ENCODE data around the gene PPTC7.

PPTC7 gene

DNA sequence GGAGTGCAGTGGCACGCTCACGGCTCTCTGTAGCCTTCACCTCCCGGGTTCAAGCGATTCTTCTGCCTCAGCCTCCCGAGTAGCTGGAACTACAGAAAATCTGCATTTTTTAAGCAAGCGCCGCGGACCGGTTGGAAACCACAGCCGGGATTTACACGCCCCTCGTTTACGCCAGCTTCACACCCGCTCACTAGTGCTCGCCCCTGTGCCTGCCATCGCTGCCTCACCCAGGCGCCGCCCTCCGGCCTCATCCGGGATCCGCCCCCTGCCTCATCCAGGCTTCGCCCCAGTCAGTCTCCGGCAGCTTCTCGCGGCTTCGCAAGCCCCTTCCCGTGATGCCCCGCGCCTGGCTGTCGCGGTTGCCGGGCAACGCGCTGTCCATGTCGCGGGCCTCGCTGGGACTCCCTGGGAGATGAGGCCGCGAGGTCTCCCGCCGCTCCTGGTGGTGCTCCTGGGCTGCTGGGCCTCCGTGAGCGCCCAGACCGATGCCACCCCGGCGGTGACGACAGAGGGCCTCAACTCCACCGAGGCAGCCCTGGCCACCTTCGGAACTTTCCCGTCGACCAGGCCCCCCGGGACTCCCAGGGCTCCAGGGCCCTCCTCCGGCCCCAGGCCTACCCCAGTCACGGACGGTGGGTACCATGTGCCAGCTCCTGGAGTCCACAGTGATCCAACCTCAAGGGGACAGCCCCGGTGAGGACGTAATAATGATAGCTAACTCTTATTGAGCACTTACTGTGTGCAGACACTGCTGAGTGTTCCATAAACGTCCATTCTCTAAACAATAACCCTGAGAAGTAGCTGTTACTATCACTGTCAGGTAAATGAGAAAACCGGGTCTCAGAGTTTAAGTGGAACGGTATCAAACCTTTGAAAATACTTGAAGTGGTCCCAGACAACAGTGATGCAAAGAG is 30.9 kb upstream of the PPTC7 start, which contains the start of gene TCTN1 (continued):
- TF ChIP-seq, protein P1, sequence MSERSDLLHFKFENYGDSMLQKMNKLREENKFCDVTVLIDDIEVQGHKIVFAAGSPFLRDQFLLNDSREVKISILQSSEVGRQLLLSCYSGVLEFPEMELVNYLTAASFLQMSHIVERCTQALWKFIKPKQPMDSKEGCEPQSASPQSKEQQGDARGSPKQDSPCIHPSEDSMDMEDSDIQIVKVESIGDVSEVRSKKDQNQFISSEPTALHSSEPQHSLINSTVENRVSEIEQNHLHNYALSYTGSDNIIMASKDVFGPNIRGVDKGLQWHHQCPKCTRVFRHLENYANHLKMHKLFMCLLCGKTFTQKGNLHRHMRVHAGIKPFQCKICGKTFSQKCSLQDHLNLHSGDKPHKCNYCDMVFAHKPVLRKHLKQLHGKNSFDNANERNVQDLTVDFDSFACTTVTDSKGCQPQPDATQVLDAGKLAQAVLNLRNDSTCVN (tag by site-specific recombination; optimal IDR thresholded peaks at IDR 0.05), result peak; percentile 67
- TF ChIP-seq, protein P2, sequence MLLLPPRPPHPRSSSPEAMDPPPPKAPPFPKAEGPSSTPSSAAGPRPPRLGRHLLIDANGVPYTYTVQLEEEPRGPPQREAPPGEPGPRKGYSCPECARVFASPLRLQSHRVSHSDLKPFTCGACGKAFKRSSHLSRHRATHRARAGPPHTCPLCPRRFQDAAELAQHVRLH (tag by site-specific recombination; IDR thresholded peaks at IDR 0.05), result 0 out of 2 replicates have a peak, but pooled peaks have one; percentile 67
- TF ChIP-seq ZBTB20 (tag by site-specific recombination; IDR thresholded peaks at IDR 0.05), result peak; percentile 60
- TF ChIP-seq, protein P3, sequence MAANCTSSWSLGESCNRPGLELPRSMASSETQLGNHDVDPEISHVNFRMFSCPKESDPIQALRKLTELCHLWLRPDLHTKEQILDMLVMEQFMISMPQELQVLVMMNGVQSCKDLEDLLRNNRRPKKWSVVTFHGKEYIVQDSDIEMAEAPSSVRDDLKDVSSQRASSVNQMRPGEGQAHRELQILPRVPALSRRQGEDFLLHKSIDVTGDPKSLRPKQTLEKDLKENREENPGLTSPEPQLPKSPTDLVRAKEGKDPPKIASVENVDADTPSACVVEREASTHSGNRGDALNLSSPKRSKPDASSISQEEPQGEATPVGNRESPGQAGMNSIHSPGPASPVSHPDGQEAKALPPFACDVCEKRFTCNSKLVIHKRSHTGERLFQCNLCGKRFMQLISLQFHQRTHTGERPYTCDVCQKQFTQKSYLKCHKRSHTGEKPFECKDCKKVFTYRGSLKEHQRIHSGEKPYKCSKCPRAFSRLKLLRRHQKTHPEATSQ (tag by site-specific recombination; IDR thresholded peaks at IDR 0.05), result no peak
- TF ChIP-seq, protein P4, sequence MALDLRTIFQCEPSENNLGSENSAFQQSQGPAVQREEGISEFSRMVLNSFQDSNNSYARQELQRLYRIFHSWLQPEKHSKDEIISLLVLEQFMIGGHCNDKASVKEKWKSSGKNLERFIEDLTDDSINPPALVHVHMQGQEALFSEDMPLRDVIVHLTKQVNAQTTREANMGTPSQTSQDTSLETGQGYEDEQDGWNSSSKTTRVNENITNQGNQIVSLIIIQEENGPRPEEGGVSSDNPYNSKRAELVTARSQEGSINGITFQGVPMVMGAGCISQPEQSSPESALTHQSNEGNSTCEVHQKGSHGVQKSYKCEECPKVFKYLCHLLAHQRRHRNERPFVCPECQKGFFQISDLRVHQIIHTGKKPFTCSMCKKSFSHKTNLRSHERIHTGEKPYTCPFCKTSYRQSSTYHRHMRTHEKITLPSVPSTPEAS (tag by site-specific recombination; IDR thresholded peaks at IDR 0.05), result peak; percentile 34; the same call in 1 of the 2 replicates
- peak; percentile 90 for TF ChIP-seq KLF8 (tag by site-specific recombination; IDR thresholded peaks at IDR 0.05)
- TF ChIP-seq EGR2 (tag by site-specific recombination; IDR thresholded peaks at IDR 0.05; ENCODE audit: low read depth), result 0 out of 2 replicates have a peak, but pooled peaks have one; percentile 43
- TF ChIP-seq ZNF600 (tag by site-specific recombination; IDR thresholded peaks at IDR 0.05), result peak; percentile 39; the same call in 1 of the 2 replicates
- TF ChIP-seq ZBTB17 (tag by site-specific recombination; IDR thresholded peaks at IDR 0.05), result peak; percentile 88
- TF ChIP-seq ZSCAN30 (tag by site-specific recombination; IDR thresholded peaks at IDR 0.05), result peak; percentile 69; the same call in 1 of the 2 replicates
- TF ChIP-seq SP7 (tag by site-specific recombination; IDR thresholded peaks at IDR 0.05), result peak; percentile 64
- TF ChIP-seq ZNF248 (tag by site-specific recombination; IDR thresholded peaks at IDR 0.05), result no peak
- TF ChIP-seq KLF7 (tag by site-specific recombination; IDR thresholded peaks at IDR 0.05; ENCODE audit: borderline replicate concordance), result peak; percentile 54; the same call in 1 of the 2 replicates
- TF ChIP-seq GLIS1 (tag by site-specific recombination; IDR thresholded peaks at IDR 0.05), result peak; percentile 99
- TF ChIP-seq ZNF777 (tag by site-specific recombination; IDR thresholded peaks at IDR 0.05; ENCODE audit: borderline replicate concordance), result peak; percentile 74; the same call in 1 of the 2 replicates
- TF ChIP-seq WT1 (tag by site-specific recombination; IDR thresholded peaks at IDR 0.05), result peak; percentile 14; the same call in 1 of the 2 replicates
- no peak for TF ChIP-seq ZNF548 (tag by site-specific recombination; IDR thresholded peaks at IDR 0.05)
- peak; percentile 78 for TF ChIP-seq ZBTB8A (tag by site-specific recombination; IDR thresholded peaks at IDR 0.05)
- TF ChIP-seq ZNF76 (tag by site-specific recombination; IDR thresholded peaks at IDR 0.05; ENCODE audit: borderline replicate concordance, low read depth), result peak; percentile 96
- TF ChIP-seq ZNF585B (tag by site-specific recombination; IDR thresholded peaks at IDR 0.05), result no peak
- 0 out of 2 replicates have a peak, but pooled peaks have one; percentile 22 for TF ChIP-seq ZNF121 (tag by site-specific recombination; IDR thresholded peaks at IDR 0.05)
- TF ChIP-seq OVOL3 (tag by site-specific recombination; IDR thresholded peaks at IDR 0.05), result no peak
- TF ChIP-seq ZFP3 (tag by site-specific recombination; IDR thresholded peaks at IDR 0.05; ENCODE audit: low read depth), result no peak
- TF ChIP-seq IKZF3 (tag by site-specific recombination; IDR thresholded peaks at IDR 0.05), result peak; percentile 52; the same call in 1 of the 2 replicates
- TF ChIP-seq SP3 (tag by site-specific recombination; IDR thresholded peaks at IDR 0.05), result peak; percentile 77
- peak; percentile 79 for TF ChIP-seq KLF9 (tag by site-specific recombination; IDR thresholded peaks at IDR 0.05; ENCODE audit: low read depth)
- peak; percentile 92 for TF ChIP-seq ZIC2 (tag by site-specific recombination; IDR thresholded peaks at IDR 0.05)
- peak; percentile 89 for TF ChIP-seq KLF1 (tag by site-specific recombination; IDR thresholded peaks at IDR 0.05)
- TF ChIP-seq ZBTB48 (tag by site-specific recombination; IDR thresholded peaks at IDR 0.05), result peak; percentile 75; the same call in 1 of the 2 replicates
- TF ChIP-seq ZNF473 (tag by site-specific recombination; IDR thresholded peaks at IDR 0.05), result no peak
- peak; percentile 93 for TF ChIP-seq ZNF610 (tag by site-specific recombination; IDR thresholded peaks at IDR 0.05; ENCODE audit: borderline replicate concordance)
- TF ChIP-seq ZNF2 (tag by site-specific recombination; IDR thresholded peaks at IDR 0.05), result peak; percentile 85
- TF ChIP-seq ZEB2 (tag by site-specific recombination; IDR thresholded peaks at IDR 0.05), result peak; percentile 68
- TF ChIP-seq ZNF549 (tag by site-specific recombination; IDR thresholded peaks at IDR 0.05), result no peak
